GM19438 (cell line): ENCODE results near the gene AGTRAP.

Experiments used
- ATAC-seq: cut with Tn5 transposase; IDR thresholded peaks from one replicate; pipeline ENCODE4 v1.9.1; 2021; ENCODE audit warnings: low read depth; ENCODE audit not compliant: unreplicated experiment

Gene AGTRAP

GRCh38 chr1:11795238-11795890 is 59.4 kb downstream of the AGTRAP start:
- ATAC-seq: no peak

- no peak for ATAC-seq
Measured at GRCh38 chr1:11796036-11796828, 60.3 kb downstream of the AGTRAP start.

GRCh38 chr1:11797525-11798216 is 61.7 kb downstream of the AGTRAP start:
- ATAC-seq: no peak

GRCh38 chr1:11799099-11799498 is 63.2 kb downstream of the AGTRAP start:
- no peak for ATAC-seq

GRCh38 chr1:11799896-11800295 is 64.0 kb downstream of the AGTRAP start:
- no peak for ATAC-seq

GRCh38 chr1:11800391-11800755 is 64.4 kb downstream of the AGTRAP start:
- ATAC-seq: no peak
